H1 (cell line): ENCODE data around the gene C7orf25. TPM values are rescaled to one million over a fixed set of nuclear protein-coding genes. Genes with fewer than 3 reads are reported as not detected.

Source experiments
- CTCF ChIA-PET: fragments of 300-600 bp; sonication (Branson Sonifier 250); formaldehyde crosslinking; loops from one replicate; lab custom pipeline; 2021; ENCODE audit not compliant: partially characterized antibody; lab: Charles Lee
- POLR2A ChIA-PET: fragments of 300-600 bp; sonication (Branson Sonifier 250); formaldehyde crosslinking; loops from one replicate; lab custom pipeline; 2021; ENCODE audit warnings: inconsistent platforms; ENCODE audit not compliant: partially characterized antibody; lab: Charles Lee
- DNase-seq, 2 experiments: peaks; one replicate each; pipeline versions ENCODE4 v3.0.0 to v3.0.0-alpha.2; 2010 to 2022; ENCODE audit warnings: low spot score in 2 of 2, low read depth in 1 of 2, mixed read lengths in 1 of 2
- FAIRE-seq: peaks from 2 replicates; lab custom pipeline; 2011; peaks lifted over from hg19 to GRCh38; lab: Jason Lieb, UNC
- H2AFZ ChIP-seq: 2 replicates; pipeline ENCODE4 v1.8.1; 2012; ENCODE audit warnings: low read length, inconsistent platforms
- H2AK5ac ChIP-seq: 2 replicates; pipeline ENCODE4 v1.6.1; 2013; ENCODE audit warnings: low read depth, low read length
- H2BK120ac ChIP-seq: replicated peaks from 2 replicates; pipeline ENCODE3; 2013; ENCODE audit warnings: low read depth, low read length, inconsistent platforms
- H2BK12ac ChIP-seq: 2 replicates; pipeline ENCODE4 v1.6.1; 2013; ENCODE audit warnings: low read depth, low read length
- H2BK15ac ChIP-seq: 2 replicates; pipeline ENCODE4 v1.6.1; 2013; ENCODE audit warnings: low read length
- H2BK20ac ChIP-seq: 2 replicates; pipeline ENCODE4 v1.6.1; 2013; ENCODE audit warnings: low read length
- H2BK5ac ChIP-seq: 2 replicates; pipeline ENCODE4 v1.6.1; 2013; ENCODE audit warnings: low read depth, low read length
- H3K14ac ChIP-seq: 2 replicates; pipeline ENCODE4 v1.6.1; 2013; ENCODE audit warnings: inconsistent platforms; ENCODE audit not compliant: insufficient read length
- H3K18ac ChIP-seq: 2 replicates; pipeline ENCODE4 v1.6.1; 2013; ENCODE audit warnings: low read length; ENCODE audit errors: extremely low read depth
- H3K23ac ChIP-seq: 2 replicates; pipeline ENCODE4 v1.6.1; 2013; ENCODE audit warnings: inconsistent platforms; ENCODE audit not compliant: insufficient read length
- H3K23me2 ChIP-seq: 2 replicates; pipeline ENCODE4 v1.6.1; 2013; ENCODE audit warnings: low read depth, low read length
- H3K27ac ChIP-seq: 2 replicates; pipeline ENCODE4 v1.6.1; 2011; ENCODE audit warnings: low read depth, low read length, inconsistent platforms
- H3K27me3 ChIP-seq, 4 experiments: replicated peaks in 1 of 4; 1 replicate in 1 of 4; 2 replicates in 3 of 4; pipeline versions ENCODE4 v1.6.1 to v1.8.1; 2011 to 2013; ENCODE audit warnings: low read length in 3 of 4, mild to moderate bottlenecking in 3 of 4, inconsistent platforms in 2 of 4, mixed read lengths in 2 of 4, moderate library complexity in 1 of 4; ENCODE audit not compliant: control insufficient read depth in 3 of 4, insufficient read depth in 3 of 4; ENCODE audit errors: extremely low read depth in 1 of 4
- H3K36me3 ChIP-seq, 4 experiments: 2 replicates each; pipeline versions ENCODE4 v1.6.1 to v1.8.1; 2011 to 2013; ENCODE audit warnings: mild to moderate bottlenecking in 4 of 4, low read length in 3 of 4, moderate library complexity in 2 of 4, control low read depth in 1 of 4, inconsistent platforms in 1 of 4; ENCODE audit not compliant: insufficient read depth in 4 of 4, control insufficient read depth in 2 of 4
- H3K4ac ChIP-seq: replicated peaks from 2 replicates; pipeline ENCODE3; 2013; ENCODE audit warnings: low read length, low read depth, mixed read lengths, inconsistent platforms; ENCODE audit not compliant: insufficient read length
- H3K4me1 ChIP-seq, 4 experiments: replicated peaks in 1 of 4; 1 replicate in 1 of 4; 2 replicates in 3 of 4; pipeline versions ENCODE4 v1.6.1 to v1.8.1; 2011 to 2013; ENCODE audit warnings: low read length in 3 of 4, inconsistent platforms in 2 of 4, mixed read lengths in 1 of 4; ENCODE audit not compliant: insufficient read depth in 4 of 4, control insufficient read depth in 3 of 4
- H3K4me2 ChIP-seq, 2 experiments: 2 replicates each; pipeline versions ENCODE4 v1.6.1 to v1.8.1; 2011 to 2013; ENCODE audit warnings: low read depth in 2 of 2, low read length in 2 of 2, control low read depth in 1 of 2, inconsistent platforms in 1 of 2, mild to moderate bottlenecking in 1 of 2; ENCODE audit not compliant: insufficient read depth in 1 of 2
- H3K4me3 ChIP-seq, 4 experiments: fragments of 200-600, 300-600 bp in 1 of 4; sonication (generic), shearing (Covaris generic), sonication (Bioruptor Twin) in 1 of 4; 2 replicates each; pipeline versions ENCODE4 v1.5.1 to v1.8.1; 2011 to 2016; ENCODE audit warnings: low read length in 4 of 4, low read depth in 3 of 4, control low read depth in 2 of 4, inconsistent platforms in 2 of 4, mild to moderate bottlenecking in 2 of 4, mixed read lengths in 1 of 4, moderate library complexity in 1 of 4; ENCODE audit not compliant: insufficient read depth in 2 of 4; ENCODE audit errors: extremely low read depth in 1 of 4
- H3K56ac ChIP-seq: replicated peaks from 2 replicates; pipeline ENCODE3; 2013; ENCODE audit warnings: low read depth, mild to moderate bottlenecking, mixed read lengths, low read length, inconsistent platforms; ENCODE audit not compliant: insufficient read length
- H3K79me1 ChIP-seq: 2 replicates; pipeline ENCODE4 v1.6.1; 2013; ENCODE audit warnings: low read depth, low read length, control low read depth
- H3K79me2 ChIP-seq, 2 experiments: 2 replicates each; pipeline versions ENCODE4 v1.6.1 to v1.8.1; 2012 to 2013; ENCODE audit warnings: low read length in 2 of 2, mild to moderate bottlenecking in 2 of 2, inconsistent platforms in 1 of 2; ENCODE audit not compliant: insufficient read depth in 2 of 2, control insufficient read depth in 1 of 2
- H3K9ac ChIP-seq, 4 experiments: replicated peaks in 1 of 4; 1 replicate in 1 of 4; 2 replicates in 3 of 4; pipeline versions ENCODE4 v1.6.1 to v1.8.1; 2011 to 2013; ENCODE audit warnings: low read depth in 3 of 4, low read length in 3 of 4, control low read depth in 2 of 4, mild to moderate bottlenecking in 2 of 4, moderate library complexity in 2 of 4, inconsistent platforms in 1 of 4; ENCODE audit errors: extremely low read depth in 1 of 4
- H3K9me3 ChIP-seq, 2 experiments: 2 replicates each; pipeline versions ENCODE4 v1.6.1 to v1.8.1; 2012 to 2013; ENCODE audit warnings: mild to moderate bottlenecking in 2 of 2, moderate library complexity in 2 of 2, control low read depth in 1 of 2, inconsistent platforms in 1 of 2, low read depth in 1 of 2, low read length in 1 of 2, mixed read lengths in 1 of 2; ENCODE audit not compliant: insufficient read depth in 2 of 2
- H4K20me1 ChIP-seq, 2 experiments: replicated peaks in 1 of 2; 2 replicates each; pipeline versions ENCODE3 to v1.8.1; 2011 to 2013; ENCODE audit warnings: inconsistent platforms in 2 of 2, low read length in 2 of 2, mild to moderate bottlenecking in 1 of 2; ENCODE audit not compliant: insufficient read depth in 2 of 2, control insufficient read depth in 1 of 2
- H4K5ac ChIP-seq: 2 replicates; pipeline ENCODE4 v1.6.1; 2013; ENCODE audit warnings: low read length, low read depth, mixed read lengths, inconsistent platforms; ENCODE audit not compliant: insufficient read length
- H4K8ac ChIP-seq: 2 replicates; pipeline ENCODE4 v1.8.0; 2013; ENCODE audit warnings: mild to moderate bottlenecking, moderate library complexity, low read length, inconsistent platforms; ENCODE audit not compliant: insufficient read depth; ENCODE audit errors: extremely low read depth
- H4K91ac ChIP-seq: replicated peaks from 2 replicates; pipeline ENCODE3; 2013; ENCODE audit warnings: low read length, mixed read lengths, inconsistent platforms; ENCODE audit not compliant: insufficient read length
- BRCA1 ChIP-seq: IDR thresholded peaks from 2 replicates; pipeline ENCODE4 v1.6.1; 2012; ENCODE audit warnings: low read depth, low read length, improper control_type of control experiment
- CEBPB ChIP-seq: IDR thresholded peaks from 2 replicates; pipeline ENCODE4 v1.6.1; 2012; ENCODE audit warnings: low read depth, low read length
- CHD1 ChIP-seq: IDR thresholded peaks from 2 replicates; pipeline ENCODE4 v1.6.1; 2012; ENCODE audit warnings: low read depth, low read length, improper control_type of control experiment
- EZH2 ChIP-seq: fragments of 200-600 bp; sonication (generic); IDR thresholded peaks from 2 replicates; pipeline ENCODE4 v1.7.1; 2012; ENCODE audit warnings: low read depth, mild to moderate bottlenecking, moderate library complexity, low read length, inconsistent platforms; ENCODE audit not compliant: severe bottlenecking
- KDM4A ChIP-seq: IDR thresholded peaks from one replicate; pipeline ENCODE4 v1.7.1; 2012; ENCODE audit warnings: low read depth, mild to moderate bottlenecking, moderate library complexity, low read length, inconsistent platforms; ENCODE audit not compliant: severe bottlenecking
- POLR2AphosphoS5 ChIP-seq: IDR thresholded peaks from 2 replicates; pipeline ENCODE4 v1.6.1; 2011; ENCODE audit warnings: low read depth, low read length
- TAF7 ChIP-seq: optimal IDR thresholded peaks from 2 replicates; pipeline ENCODE3; 2011; ENCODE audit warnings: low read depth, mild to moderate bottlenecking, inconsistent platforms, low read length, moderate library complexity, borderline replicate concordance
- polyA plus RNA-seq, 7 experiments: library from polyadenylated mRNA; depleted of rRNA in 3 of 7; stranded (reverse) in 5 of 7; unstranded in 2 of 7; fragments of >200 nt in 5 of 7; fragments of 200-250 nt in 2 of 7; gene quantifications; 1 replicate in 5 of 7; 2 replicates in 1 of 7; 4 replicates in 1 of 7; pipeline versions ENCODE4 v1.2.1 to v1.2.3, GENCODE V29; 2011 to 2013; ENCODE audit warnings: missing spikeins in 2 of 7, mixed read lengths in 2 of 7
- total RNA-seq: library from RNA; stranded (reverse); fragmentation: NEBNext Ultra II Directional; extraction: Animal tissue kit (Norgen Biotek cat#: 25700); gene quantifications from 2 replicates; pipeline ENCODE4 v1.2.1, GENCODE V29; 2021
- TF ChIP-seq, protein P1 (sequence below): IDR thresholded peaks from 2 replicates; pipeline ENCODE4 v1.6.1; 2012; ENCODE audit warnings: inconsistent platforms

Gene C7orf25
- total and polyA plus RNA-seq, 2 of the 8 experiments (the other 6 are each of a cell fraction or from before 2014, with no cell fraction given): 0.70 to 4.5 TPM

DNA sequence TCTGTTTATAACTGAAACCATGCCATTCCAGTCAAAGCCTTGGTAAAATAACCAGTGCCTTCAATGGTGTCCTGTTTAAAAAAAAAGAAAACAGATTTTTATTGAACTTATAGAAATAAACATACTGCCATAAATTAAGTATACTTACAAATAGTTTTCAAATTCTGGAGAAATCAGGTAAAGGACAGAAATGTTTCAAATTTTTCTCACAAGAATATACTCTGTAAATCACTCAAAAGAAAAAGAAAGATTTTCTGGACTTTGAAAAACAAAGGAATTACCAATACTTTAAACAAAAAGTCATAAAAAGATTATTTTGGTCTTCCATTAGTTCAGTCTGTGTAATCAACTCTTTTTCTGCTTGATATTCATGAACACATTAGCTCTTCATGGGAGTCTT is 44.2 kb upstream of the C7orf25 start:
- Histone ChIP-seq H4K20me1 (no peaks in the 10 kb centered on the region), H3K4ac (no peak overlapping the region), H3K27me3 (no peaks in the 10 kb centered on the region), H3K79me2 (no peaks in the 10 kb centered on the region), H3K9me3 (peaks cover 12 to 27% of the 10 kb centered on the region in 2 experiments; a peak in 3 of 4 replicates), H3K23me2 (peaks cover under 1% of the 10 kb centered on the region; the same call in 1 of the 2 replicates), H3K14ac (no peak overlapping the region), H4K5ac (no peak overlapping the region), H2AFZ (no peak overlapping the region), H3K18ac (no peak overlapping the region), H3K23ac (no peak overlapping the region), H3K79me1 (no peaks in the 10 kb centered on the region), H3K4me1 (no peaks in the 10 kb centered on the region), H3K56ac (no peak overlapping the region), H3K36me3 (no peaks in the 10 kb centered on the region; a peak in 1 of 8 replicates), H3K4me3 (no peak overlapping the region), H3K4me2 (no peak overlapping the region), H2BK120ac (no peak overlapping the region), H2BK15ac (no peak overlapping the region), H3K27ac (no peak overlapping the region), H2BK12ac (no peak overlapping the region), H2AK5ac (no peak overlapping the region), H2BK5ac (no peak overlapping the region), H3K9ac (no peak overlapping the region), H4K91ac (no peak overlapping the region), H2BK20ac (no peak overlapping the region), H4K8ac (no peak overlapping the region)
- TF ChIP-seq EZH2 (no peak), KDM4A (no peak), BRCA1 (no peak), POLR2AphosphoS5 (no peak), CEBPB (no peak), CHD1 (no peak), TAF7 (no peak)
- TF ChIP-seq, protein P1, sequence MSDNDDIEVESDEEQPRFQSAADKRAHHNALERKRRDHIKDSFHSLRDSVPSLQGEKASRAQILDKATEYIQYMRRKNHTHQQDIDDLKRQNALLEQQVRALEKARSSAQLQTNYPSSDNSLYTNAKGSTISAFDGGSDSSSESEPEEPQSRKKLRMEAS: no peak
- ChIA-PET CTCF (interaction anchor here (2.1 kb wide), 1 partner anchor 15 kb away, joined by 6 read pairs; no protein-coding TSS in a partner anchor), POLR2A (no interaction called here)
- no peak for FAIRE-seq
- no peak for DNase-seq
